HEK293T (cell line): ENCODE measurements around the gene EXOC4.

Source experiments
- ARNT ChIP-seq: fragments of 450-650 bp; IDR thresholded peaks from 2 replicates; pipeline ENCODE4 v1.6.1; 2017; ENCODE audit warnings: mild to moderate bottlenecking
- FOXK2 ChIP-seq: fragments of 450-650 bp; IDR thresholded peaks from 2 replicates; pipeline ENCODE4 v1.6.1; 2016; ENCODE audit warnings: mild to moderate bottlenecking
- SP1 ChIP-seq: fragments of 450-650 bp; IDR thresholded peaks from 2 replicates; pipeline ENCODE4 v1.6.1; 2017

- TF ChIP-seq SP1: no peak
- no peak for TF ChIP-seq FOXK2
- TF ChIP-seq ARNT: no peak
Measured at GRCh38 chr7:133411395-133411794, 158.5 kb downstream of the EXOC4 start.
